H1 (cell line): ENCODE data around the gene RGS6.

Experiments
- CBX8 ChIP-seq: fragments of 300-800, 300-1000 bp; sonication (generic); IDR thresholded peaks from 2 replicates; pipeline ENCODE4 v1.7.1; 2016; ENCODE audit warnings: low read depth, low read length, borderline replicate concordance
- EP300 ChIP-seq, 2 experiments: IDR thresholded peaks; 1 replicate in 1 of 2; 2 replicates in 1 of 2; pipeline ENCODE4 v1.6.1; 2011 to 2012; ENCODE audit warnings: low read depth in 2 of 2, low read length in 2 of 2, mild to moderate bottlenecking in 2 of 2, borderline replicate concordance in 1 of 2, inconsistent platforms in 1 of 2, moderate library complexity in 1 of 2
- SIN3A ChIP-seq, 2 experiments: IDR thresholded peaks in 1 of 2; conservative IDR thresholded peaks in 1 of 2; 2 replicates each; pipeline ENCODE4 v1.6.1; 2011 to 2012; ENCODE audit warnings: low read length in 2 of 2, improper control_type of control experiment in 1 of 2, low read depth in 1 of 2, mild to moderate bottlenecking in 1 of 2
- SP1 ChIP-seq: IDR thresholded peaks from 2 replicates; pipeline ENCODE4 v1.6.1; 2011; ENCODE audit warnings: low read depth, low read length
- SP2 ChIP-seq: IDR thresholded peaks from 2 replicates; pipeline ENCODE4 v1.6.1; 2012; ENCODE audit warnings: mild to moderate bottlenecking, low read length, inconsistent platforms
- TBP ChIP-seq: IDR thresholded peaks from 2 replicates; pipeline ENCODE4 v1.6.1; 2011; ENCODE audit warnings: low read depth, low read length, improper control_type of control experiment
- ZNF274 ChIP-seq: IDR thresholded peaks from 2 replicates; pipeline ENCODE4 v1.7.0; 2012; ENCODE audit warnings: low read length, borderline replicate concordance; ENCODE audit errors: extremely low read depth
- TF ChIP-seq, protein P1 (sequence below), 3 experiments: IDR thresholded peaks; 1 replicate in 2 of 3; 2 replicates in 1 of 3; pipeline versions ENCODE4 v1.5.1 to v1.6.1; 2011; ENCODE audit warnings: low read length in 3 of 3, mild to moderate bottlenecking in 3 of 3, inconsistent platforms in 2 of 3, low read depth in 1 of 3, moderate library complexity in 1 of 3; ENCODE audit not compliant: insufficient read depth in 1 of 3; ENCODE audit errors: control extremely low read depth in 1 of 3
- TF ChIP-seq, protein P2 (sequence below): fragments of 300-600 bp; sonication (generic); IDR thresholded peaks from 2 replicates; pipeline ENCODE4 v1.7.1; 2012; ENCODE audit warnings: low read length, moderate library complexity, mild to moderate bottlenecking, inconsistent platforms; ENCODE audit not compliant: insufficient replicate concordance

- TF ChIP-seq, protein P1, sequence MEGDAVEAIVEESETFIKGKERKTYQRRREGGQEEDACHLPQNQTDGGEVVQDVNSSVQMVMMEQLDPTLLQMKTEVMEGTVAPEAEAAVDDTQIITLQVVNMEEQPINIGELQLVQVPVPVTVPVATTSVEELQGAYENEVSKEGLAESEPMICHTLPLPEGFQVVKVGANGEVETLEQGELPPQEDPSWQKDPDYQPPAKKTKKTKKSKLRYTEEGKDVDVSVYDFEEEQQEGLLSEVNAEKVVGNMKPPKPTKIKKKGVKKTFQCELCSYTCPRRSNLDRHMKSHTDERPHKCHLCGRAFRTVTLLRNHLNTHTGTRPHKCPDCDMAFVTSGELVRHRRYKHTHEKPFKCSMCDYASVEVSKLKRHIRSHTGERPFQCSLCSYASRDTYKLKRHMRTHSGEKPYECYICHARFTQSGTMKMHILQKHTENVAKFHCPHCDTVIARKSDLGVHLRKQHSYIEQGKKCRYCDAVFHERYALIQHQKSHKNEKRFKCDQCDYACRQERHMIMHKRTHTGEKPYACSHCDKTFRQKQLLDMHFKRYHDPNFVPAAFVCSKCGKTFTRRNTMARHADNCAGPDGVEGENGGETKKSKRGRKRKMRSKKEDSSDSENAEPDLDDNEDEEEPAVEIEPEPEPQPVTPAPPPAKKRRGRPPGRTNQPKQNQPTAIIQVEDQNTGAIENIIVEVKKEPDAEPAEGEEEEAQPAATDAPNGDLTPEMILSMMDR (IDR thresholded peaks at IDR 0.05; ENCODE audit: control extremely low read depth in 1 of 3, insufficient read depth in 1 of 3, low read depth in 1 of 3, low read length in 3 of 3) = no peak
- TF ChIP-seq SP1 (no peak), EP300 (IDR thresholded peaks at IDR 0.05; ENCODE audit: borderline replicate concordance in 1 of 2, low read depth in 2 of 2, low read length in 2 of 2) (no peak), ZNF274 (no peak), CBX8 (no peak), SIN3A (conservative IDR thresholded peaks at IDR 0.05 in 1 of 2, IDR thresholded peaks at IDR 0.05 in 1 of 2; ENCODE audit: low read depth in 1 of 2, low read length in 2 of 2) (no peak), SP2 (no peak), TBP (no peak)
- TF ChIP-seq, protein P2, sequence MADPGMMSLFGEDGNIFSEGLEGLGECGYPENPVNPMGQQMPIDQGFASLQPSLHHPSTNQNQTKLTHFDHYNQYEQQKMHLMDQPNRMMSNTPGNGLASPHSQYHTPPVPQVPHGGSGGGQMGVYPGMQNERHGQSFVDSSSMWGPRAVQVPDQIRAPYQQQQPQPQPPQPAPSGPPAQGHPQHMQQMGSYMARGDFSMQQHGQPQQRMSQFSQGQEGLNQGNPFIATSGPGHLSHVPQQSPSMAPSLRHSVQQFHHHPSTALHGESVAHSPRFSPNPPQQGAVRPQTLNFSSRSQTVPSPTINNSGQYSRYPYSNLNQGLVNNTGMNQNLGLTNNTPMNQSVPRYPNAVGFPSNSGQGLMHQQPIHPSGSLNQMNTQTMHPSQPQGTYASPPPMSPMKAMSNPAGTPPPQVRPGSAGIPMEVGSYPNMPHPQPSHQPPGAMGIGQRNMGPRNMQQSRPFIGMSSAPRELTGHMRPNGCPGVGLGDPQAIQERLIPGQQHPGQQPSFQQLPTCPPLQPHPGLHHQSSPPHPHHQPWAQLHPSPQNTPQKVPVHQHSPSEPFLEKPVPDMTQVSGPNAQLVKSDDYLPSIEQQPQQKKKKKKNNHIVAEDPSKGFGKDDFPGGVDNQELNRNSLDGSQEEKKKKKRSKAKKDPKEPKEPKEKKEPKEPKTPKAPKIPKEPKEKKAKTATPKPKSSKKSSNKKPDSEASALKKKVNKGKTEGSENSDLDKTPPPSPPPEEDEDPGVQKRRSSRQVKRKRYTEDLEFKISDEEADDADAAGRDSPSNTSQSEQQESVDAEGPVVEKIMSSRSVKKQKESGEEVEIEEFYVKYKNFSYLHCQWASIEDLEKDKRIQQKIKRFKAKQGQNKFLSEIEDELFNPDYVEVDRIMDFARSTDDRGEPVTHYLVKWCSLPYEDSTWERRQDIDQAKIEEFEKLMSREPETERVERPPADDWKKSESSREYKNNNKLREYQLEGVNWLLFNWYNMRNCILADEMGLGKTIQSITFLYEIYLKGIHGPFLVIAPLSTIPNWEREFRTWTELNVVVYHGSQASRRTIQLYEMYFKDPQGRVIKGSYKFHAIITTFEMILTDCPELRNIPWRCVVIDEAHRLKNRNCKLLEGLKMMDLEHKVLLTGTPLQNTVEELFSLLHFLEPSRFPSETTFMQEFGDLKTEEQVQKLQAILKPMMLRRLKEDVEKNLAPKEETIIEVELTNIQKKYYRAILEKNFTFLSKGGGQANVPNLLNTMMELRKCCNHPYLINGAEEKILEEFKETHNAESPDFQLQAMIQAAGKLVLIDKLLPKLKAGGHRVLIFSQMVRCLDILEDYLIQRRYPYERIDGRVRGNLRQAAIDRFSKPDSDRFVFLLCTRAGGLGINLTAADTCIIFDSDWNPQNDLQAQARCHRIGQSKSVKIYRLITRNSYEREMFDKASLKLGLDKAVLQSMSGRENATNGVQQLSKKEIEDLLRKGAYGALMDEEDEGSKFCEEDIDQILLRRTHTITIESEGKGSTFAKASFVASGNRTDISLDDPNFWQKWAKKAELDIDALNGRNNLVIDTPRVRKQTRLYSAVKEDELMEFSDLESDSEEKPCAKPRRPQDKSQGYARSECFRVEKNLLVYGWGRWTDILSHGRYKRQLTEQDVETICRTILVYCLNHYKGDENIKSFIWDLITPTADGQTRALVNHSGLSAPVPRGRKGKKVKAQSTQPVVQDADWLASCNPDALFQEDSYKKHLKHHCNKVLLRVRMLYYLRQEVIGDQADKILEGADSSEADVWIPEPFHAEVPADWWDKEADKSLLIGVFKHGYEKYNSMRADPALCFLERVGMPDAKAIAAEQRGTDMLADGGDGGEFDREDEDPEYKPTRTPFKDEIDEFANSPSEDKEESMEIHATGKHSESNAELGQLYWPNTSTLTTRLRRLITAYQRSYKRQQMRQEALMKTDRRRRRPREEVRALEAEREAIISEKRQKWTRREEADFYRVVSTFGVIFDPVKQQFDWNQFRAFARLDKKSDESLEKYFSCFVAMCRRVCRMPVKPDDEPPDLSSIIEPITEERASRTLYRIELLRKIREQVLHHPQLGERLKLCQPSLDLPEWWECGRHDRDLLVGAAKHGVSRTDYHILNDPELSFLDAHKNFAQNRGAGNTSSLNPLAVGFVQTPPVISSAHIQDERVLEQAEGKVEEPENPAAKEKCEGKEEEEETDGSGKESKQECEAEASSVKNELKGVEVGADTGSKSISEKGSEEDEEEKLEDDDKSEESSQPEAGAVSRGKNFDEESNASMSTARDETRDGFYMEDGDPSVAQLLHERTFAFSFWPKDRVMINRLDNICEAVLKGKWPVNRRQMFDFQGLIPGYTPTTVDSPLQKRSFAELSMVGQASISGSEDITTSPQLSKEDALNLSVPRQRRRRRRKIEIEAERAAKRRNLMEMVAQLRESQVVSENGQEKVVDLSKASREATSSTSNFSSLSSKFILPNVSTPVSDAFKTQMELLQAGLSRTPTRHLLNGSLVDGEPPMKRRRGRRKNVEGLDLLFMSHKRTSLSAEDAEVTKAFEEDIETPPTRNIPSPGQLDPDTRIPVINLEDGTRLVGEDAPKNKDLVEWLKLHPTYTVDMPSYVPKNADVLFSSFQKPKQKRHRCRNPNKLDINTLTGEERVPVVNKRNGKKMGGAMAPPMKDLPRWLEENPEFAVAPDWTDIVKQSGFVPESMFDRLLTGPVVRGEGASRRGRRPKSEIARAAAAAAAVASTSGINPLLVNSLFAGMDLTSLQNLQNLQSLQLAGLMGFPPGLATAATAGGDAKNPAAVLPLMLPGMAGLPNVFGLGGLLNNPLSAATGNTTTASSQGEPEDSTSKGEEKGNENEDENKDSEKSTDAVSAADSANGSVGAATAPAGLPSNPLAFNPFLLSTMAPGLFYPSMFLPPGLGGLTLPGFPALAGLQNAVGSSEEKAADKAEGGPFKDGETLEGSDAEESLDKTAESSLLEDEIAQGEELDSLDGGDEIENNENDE = no peak
Measured at GRCh38 chr14:72270147-72270727, 338.0 kb downstream of the RGS6 start.
